HEK293T (cell line): ENCODE data around the gene PUS7L.

Experiments
- LEF1 ChIP-seq: fragments of 450-650 bp; IDR thresholded peaks from 2 replicates; pipeline ENCODE4 v1.6.1; 2017; ENCODE audit warnings: mild to moderate bottlenecking, borderline replicate concordance
- SP1 ChIP-seq: fragments of 450-650 bp; IDR thresholded peaks from 2 replicates; pipeline ENCODE4 v1.6.1; 2017
- SUZ12 ChIP-seq: fragments of 450-650 bp; IDR thresholded peaks from 2 replicates; pipeline ENCODE4 v1.6.1; 2016; ENCODE audit warnings: mild to moderate bottlenecking

GRCh38 chr12:43760396-43760795 is 1.8 kb upstream of the PUS7L start:
- TF ChIP-seq SUZ12 (no peak), SP1 (no peak), LEF1 (no peak)
